Heart left ventricle (tissue), 13 donors: ENCODE results near the gene CHMP5.

Source experiments
- POLR2A ChIP-seq, 2 donors: fragments of 450-650 bp; IDR thresholded peaks; one replicate each; pipeline ENCODE4 v1.6.1; 2017; ENCODE audit warnings: antibody characterized with exemption in 2 of 2, mild to moderate bottlenecking in 2 of 2, moderate library complexity in 2 of 2
- TF ChIP-seq, protein P1 (sequence below), 12 donors: fragments of 200-600 bp; sonication (generic) in 4 of 12; IDR thresholded peaks; one replicate each; pipeline versions ENCODE4 v1.5.0 to v1.8.0; 2018 to 2022; ENCODE audit warnings: antibody characterized with exemption in 12 of 12, mild to moderate bottlenecking in 5 of 12
- donor health status: ischemic (EF 13 %, LVEDD 7.1; RV severe dilation, severe dysfunction).
- donor health status: DM: no; HTN: yes; CAD: no.
- donor health status: DM: no; HTN: no; CAD: no.
- donor health status: ischemic (EF 25% LVEDD 6.9; RV normal size, moderate dysfunction).
- donor health status: ischemic (EF 25% LVEDD 5.7; RV mildly dilated, moderate dysfunction).
- donor health status: ischemic (EF 35%, LVEDD 5.7; RV mildly dilated, moderate dysfunction).
- donor health status: nonischemic (EF 11% LVEDD 7.7; RV severe dilation, severe dysfunction).
- donor health status: DM: yes; HTN: yes; CAD: no.
- donor health status: PGD.
- donor health status: ischemic (EF 29% LVEDD 5.4; RV normal size, mild dysfunction).
- donor health status: nonischemic (EF 23%, LVEDD 6.1; RV moderate dilation, normal function).

DNA sequence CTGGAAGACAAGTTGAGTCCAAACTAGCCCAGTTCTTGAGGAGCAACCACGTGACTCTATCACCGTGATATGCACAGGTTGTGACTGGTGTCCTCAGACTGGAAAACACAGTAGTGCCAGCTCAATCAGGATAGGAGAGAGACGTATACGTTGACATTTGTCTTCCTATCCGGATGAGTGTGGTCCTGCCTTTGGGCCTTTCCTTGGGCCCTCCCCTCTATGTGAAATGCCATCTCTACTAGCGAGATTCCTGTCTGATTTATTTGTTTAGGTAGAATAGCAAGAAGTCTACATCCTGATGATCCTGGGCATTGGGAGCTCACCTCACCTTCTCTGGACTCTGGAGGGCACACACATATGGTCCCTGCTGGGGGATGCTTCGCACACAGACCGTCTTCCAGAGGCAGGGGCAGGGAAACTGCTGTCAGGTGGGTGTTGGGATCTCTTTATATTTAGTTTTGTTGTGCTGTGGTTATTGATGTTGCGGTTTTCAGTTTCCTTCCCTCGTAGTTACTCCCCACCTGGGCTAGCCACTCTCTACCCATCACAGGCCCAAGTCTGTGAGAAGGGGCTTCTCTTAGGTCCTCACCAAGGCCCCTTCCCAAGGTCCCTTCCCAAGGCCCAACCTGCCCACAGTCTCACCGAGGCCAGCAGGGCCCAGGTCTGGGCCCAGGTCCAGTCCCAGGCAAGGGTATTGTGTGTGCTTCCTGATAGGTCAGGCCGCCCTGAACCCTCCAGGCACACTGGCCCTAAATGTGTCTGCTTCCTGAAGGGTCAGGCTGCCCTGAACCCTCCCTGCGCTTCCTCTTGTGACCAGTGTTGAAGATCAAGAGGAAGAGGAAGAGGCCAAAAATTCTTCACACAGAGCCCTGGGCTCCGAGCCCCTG, 43.9 kb upstream of the CHMP5 start:
- TF ChIP-seq, protein P1, sequence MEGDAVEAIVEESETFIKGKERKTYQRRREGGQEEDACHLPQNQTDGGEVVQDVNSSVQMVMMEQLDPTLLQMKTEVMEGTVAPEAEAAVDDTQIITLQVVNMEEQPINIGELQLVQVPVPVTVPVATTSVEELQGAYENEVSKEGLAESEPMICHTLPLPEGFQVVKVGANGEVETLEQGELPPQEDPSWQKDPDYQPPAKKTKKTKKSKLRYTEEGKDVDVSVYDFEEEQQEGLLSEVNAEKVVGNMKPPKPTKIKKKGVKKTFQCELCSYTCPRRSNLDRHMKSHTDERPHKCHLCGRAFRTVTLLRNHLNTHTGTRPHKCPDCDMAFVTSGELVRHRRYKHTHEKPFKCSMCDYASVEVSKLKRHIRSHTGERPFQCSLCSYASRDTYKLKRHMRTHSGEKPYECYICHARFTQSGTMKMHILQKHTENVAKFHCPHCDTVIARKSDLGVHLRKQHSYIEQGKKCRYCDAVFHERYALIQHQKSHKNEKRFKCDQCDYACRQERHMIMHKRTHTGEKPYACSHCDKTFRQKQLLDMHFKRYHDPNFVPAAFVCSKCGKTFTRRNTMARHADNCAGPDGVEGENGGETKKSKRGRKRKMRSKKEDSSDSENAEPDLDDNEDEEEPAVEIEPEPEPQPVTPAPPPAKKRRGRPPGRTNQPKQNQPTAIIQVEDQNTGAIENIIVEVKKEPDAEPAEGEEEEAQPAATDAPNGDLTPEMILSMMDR (IDR thresholded peaks at IDR 0.05): no peak
- no peak for TF ChIP-seq POLR2A (IDR thresholded peaks at IDR 0.05)
